Measurements from ENCODE around the gene VWA7. TPM values are rescaled to one million over a fixed set of nuclear protein-coding genes. Genes with fewer than 3 reads are reported as not detected.

Gene VWA7
- total RNA-seq, 1 donor from 2014 or later = 1.0 TPM

GRCh38 chr6:31760790-31761189 is 16.3 kb downstream of the VWA7 start:
- Histone ChIP-seq H3K4me1 (ENCODE audit: control insufficient read depth in 3 of 3, insufficient read depth in 3 of 3, low read length in 3 of 3) (peaks cover 0 to 2% (median 0%) of the 10 kb centered on the region in 3 donors), H3K9ac (ENCODE audit: low read depth in 1 of 3, low read length in 3 of 3) (no peak overlapping the region), H3K4me3 (ENCODE audit: low read length in 3 of 3) (no peak overlapping the region), H3K9me3 (ENCODE audit: control insufficient read depth in 3 of 3, low read length in 3 of 3) (no peaks in the 10 kb centered on the region), H3K27me3 (ENCODE audit: control insufficient read depth in 3 of 3, insufficient read depth in 3 of 3, low read length in 3 of 3) (no peaks in the 10 kb centered on the region), H3K27ac (ENCODE audit: low read depth, low read length) (no peak overlapping the region), H3K36me3 (ENCODE audit: control insufficient read depth in 3 of 3, insufficient read depth in 3 of 3, low read length in 3 of 3) (peaks cover 1 to 4% (median 2%) of the 10 kb centered on the region in 3 donors)

- H3K4me1 ChIP-seq (ENCODE audit: control insufficient read depth in 3 of 3, insufficient read depth in 3 of 3, low read length in 3 of 3) = peaks cover 0 to 2% (median 0%) of the 10 kb centered on the region in 3 donors
Measured at GRCh38 chr6:31758281-31758680, 18.8 kb downstream of the VWA7 start.

GRCh38 chr6:31752739-31753319 is 24.3 kb downstream of the VWA7 start:
- Histone ChIP-seq H3K27me3 (ENCODE audit: control insufficient read depth in 3 of 3, insufficient read depth in 3 of 3, low read length in 3 of 3) (no peaks in the 10 kb centered on the region), H3K27ac (ENCODE audit: low read depth, low read length) (no peak overlapping the region), H3K9me3 (ENCODE audit: control insufficient read depth in 3 of 3, low read length in 3 of 3) (no peaks in the 10 kb centered on the region), H3K9ac (ENCODE audit: low read depth in 1 of 3, low read length in 3 of 3) (no peak overlapping the region), H3K4me1 (ENCODE audit: control insufficient read depth in 3 of 3, insufficient read depth in 3 of 3, low read length in 3 of 3) (no peaks in the 10 kb centered on the region), H3K36me3 (ENCODE audit: control insufficient read depth in 3 of 3, insufficient read depth in 3 of 3, low read length in 3 of 3) (no peaks in the 10 kb centered on the region), H3K4me3 (ENCODE audit: low read length in 3 of 3) (no peak overlapping the region)

More at GRCh38 chr6:31758281-31758680, 18.8 kb downstream of the VWA7 start:
- H3K36me3 ChIP-seq (ENCODE audit: control insufficient read depth in 3 of 3, insufficient read depth in 3 of 3, low read length in 3 of 3) = peaks cover 0 to 4% (median 2%) of the 10 kb centered on the region in 3 donors
- no peaks in the 10 kb centered on the region for H3K27me3 ChIP-seq (ENCODE audit: control insufficient read depth in 3 of 3, insufficient read depth in 3 of 3, low read length in 3 of 3)
- no peaks in the 10 kb centered on the region for H3K9me3 ChIP-seq (ENCODE audit: control insufficient read depth in 3 of 3, low read length in 3 of 3)
- H3K27ac ChIP-seq (ENCODE audit: low read depth, low read length) = no peak overlapping the region
- H3K4me3 ChIP-seq (ENCODE audit: low read length in 3 of 3) = no peak overlapping the region
- no peak overlapping the region for H3K9ac ChIP-seq (ENCODE audit: low read depth in 1 of 3, low read length in 3 of 3)

- Histone ChIP-seq H3K36me3 (ENCODE audit: control insufficient read depth in 3 of 3, insufficient read depth in 3 of 3, low read length in 3 of 3) (peaks cover 0 to 2% (median 0%) of the 10 kb centered on the region in 3 donors), H3K27ac (ENCODE audit: low read depth, low read length) (no peak overlapping the region), H3K27me3 (ENCODE audit: control insufficient read depth in 3 of 3, insufficient read depth in 3 of 3, low read length in 3 of 3) (no peaks in the 10 kb centered on the region), H3K9me3 (ENCODE audit: control insufficient read depth in 3 of 3, low read length in 3 of 3) (no peaks in the 10 kb centered on the region), H3K4me1 (ENCODE audit: control insufficient read depth in 3 of 3, insufficient read depth in 3 of 3, low read length in 3 of 3) (no peaks in the 10 kb centered on the region), H3K4me3 (ENCODE audit: low read length in 3 of 3) (no peak overlapping the region), H3K9ac (ENCODE audit: low read depth in 1 of 3, low read length in 3 of 3) (no peak overlapping the region)
Measured at GRCh38 chr6:31750411-31751022, 26.6 kb downstream of the VWA7 start.

GRCh38 chr6:31749301-31750036 is 27.7 kb downstream of the VWA7 start:
- H3K4me3 ChIP-seq (ENCODE audit: low read length in 3 of 3) = no peak overlapping the region
- no peak overlapping the region for H3K9ac ChIP-seq (ENCODE audit: low read depth in 1 of 3, low read length in 3 of 3)
- H3K27me3 ChIP-seq (ENCODE audit: control insufficient read depth in 3 of 3, insufficient read depth in 3 of 3, low read length in 3 of 3) = no peaks in the 10 kb centered on the region
- no peaks in the 10 kb centered on the region for H3K9me3 ChIP-seq (ENCODE audit: control insufficient read depth in 3 of 3, low read length in 3 of 3)
- no peak overlapping the region for H3K27ac ChIP-seq (ENCODE audit: low read depth, low read length)
- H3K36me3 ChIP-seq (ENCODE audit: control insufficient read depth in 3 of 3, insufficient read depth in 3 of 3, low read length in 3 of 3) = peaks cover 0 to 2% (median 0%) of the 10 kb centered on the region in 3 donors
- H3K4me1 ChIP-seq (ENCODE audit: control insufficient read depth in 3 of 3, insufficient read depth in 3 of 3, low read length in 3 of 3) = no peaks in the 10 kb centered on the region

- no peak overlapping the region for H3K4me3 ChIP-seq (ENCODE audit: low read length in 3 of 3)
- no peaks in the 10 kb centered on the region for H3K9me3 ChIP-seq (ENCODE audit: control insufficient read depth in 3 of 3, low read length in 3 of 3)
- peaks cover 6 to 8% (median 7%) of the 10 kb centered on the region in 3 donors for H3K4me1 ChIP-seq (ENCODE audit: control insufficient read depth in 3 of 3, insufficient read depth in 3 of 3, low read length in 3 of 3)
- no peaks in the 10 kb centered on the region for H3K27me3 ChIP-seq (ENCODE audit: control insufficient read depth in 3 of 3, insufficient read depth in 3 of 3, low read length in 3 of 3)
- H3K9ac ChIP-seq (ENCODE audit: low read depth in 1 of 3, low read length in 3 of 3) = no peak overlapping the region
- no peak overlapping the region for H3K27ac ChIP-seq (ENCODE audit: low read depth, low read length)
- peaks cover 0 to 3% (median 2%) of the 10 kb centered on the region in 3 donors for H3K36me3 ChIP-seq (ENCODE audit: control insufficient read depth in 3 of 3, insufficient read depth in 3 of 3, low read length in 3 of 3)
Measured at GRCh38 chr6:31744422-31744821, 32.7 kb downstream of the VWA7 start.

- peaks cover 19 to 22% (median 20%) of the 10 kb centered on the region in 3 donors for H3K4me1 ChIP-seq (ENCODE audit: control insufficient read depth in 3 of 3, insufficient read depth in 3 of 3, low read length in 3 of 3)
- no peak overlapping the region for H3K9ac ChIP-seq (ENCODE audit: low read depth in 1 of 3, low read length in 3 of 3)
- no peaks in the 10 kb centered on the region for H3K9me3 ChIP-seq (ENCODE audit: control insufficient read depth in 3 of 3, low read length in 3 of 3)
- no peak overlapping the region for H3K27ac ChIP-seq (ENCODE audit: low read depth, low read length)
- no peaks in the 10 kb centered on the region for H3K27me3 ChIP-seq (ENCODE audit: control insufficient read depth in 3 of 3, insufficient read depth in 3 of 3, low read length in 3 of 3)
- H3K4me3 ChIP-seq (ENCODE audit: low read length in 3 of 3) = no peak overlapping the region
- H3K36me3 ChIP-seq (ENCODE audit: control insufficient read depth in 3 of 3, insufficient read depth in 3 of 3, low read length in 3 of 3) = peaks cover 0 to 3% (median 2%) of the 10 kb centered on the region in 3 donors
Measured at GRCh38 chr6:31742894-31743293, 34.2 kb downstream of the VWA7 start.

- Histone ChIP-seq H3K9ac (ENCODE audit: low read depth in 1 of 3, low read length in 3 of 3) (no peak overlapping the region), H3K27ac (ENCODE audit: low read depth, low read length) (no peak overlapping the region), H3K36me3 (ENCODE audit: control insufficient read depth in 3 of 3, insufficient read depth in 3 of 3, low read length in 3 of 3) (peaks cover 0 to 3% (median 0%) of the 10 kb centered on the region in 3 donors), H3K4me3 (ENCODE audit: low read length in 3 of 3) (no peak overlapping the region), H3K27me3 (ENCODE audit: control insufficient read depth in 3 of 3, insufficient read depth in 3 of 3, low read length in 3 of 3) (no peaks in the 10 kb centered on the region), H3K4me1 (ENCODE audit: control insufficient read depth in 3 of 3, insufficient read depth in 3 of 3, low read length in 3 of 3) (peaks cover 20 to 25% (median 23%) of the 10 kb centered on the region in 3 donors), H3K9me3 (ENCODE audit: control insufficient read depth in 3 of 3, low read length in 3 of 3) (no peaks in the 10 kb centered on the region)
Measured at GRCh38 chr6:31741815-31742214, 35.3 kb downstream of the VWA7 start.

- H3K27ac ChIP-seq (ENCODE audit: low read depth, low read length) = peak overlapping the region; percentile 47
- no peaks in the 10 kb centered on the region for H3K9me3 ChIP-seq (ENCODE audit: control insufficient read depth in 3 of 3, low read length in 3 of 3)
- H3K27me3 ChIP-seq (ENCODE audit: control insufficient read depth in 3 of 3, insufficient read depth in 3 of 3, low read length in 3 of 3) = peaks cover 0 to 7% (median 0%) of the 10 kb centered on the region in 3 donors
- peak overlapping the region; percentile 72 to 82 (median 74) for H3K9ac ChIP-seq (ENCODE audit: low read depth in 1 of 3, low read length in 3 of 3)
- H3K4me1 ChIP-seq (ENCODE audit: control insufficient read depth in 3 of 3, insufficient read depth in 3 of 3, low read length in 3 of 3) = peaks cover 20 to 33% (median 27%) of the 10 kb centered on the region in 3 donors
- H3K36me3 ChIP-seq (ENCODE audit: control insufficient read depth in 3 of 3, insufficient read depth in 3 of 3, low read length in 3 of 3) = peaks cover 0 to 3% (median 0%) of the 10 kb centered on the region in 3 donors
- H3K4me3 ChIP-seq (ENCODE audit: low read length in 3 of 3) = peak overlapping the region; percentile 88 to 94 (median 93)
Measured at GRCh38 chr6:31740397-31741223, 36.5 kb downstream of the VWA7 start.

Data from skeletal muscle tissue (tissue), 4 donors.